GM18519 (cell line): ENCODE data around the gene TBX18.

Source experiments
- ATAC-seq: cut with Tn5 transposase; IDR thresholded peaks from one replicate; pipeline ENCODE4 v1.9.1; 2021; ENCODE audit warnings: mild to moderate bottlenecking, moderate library complexity; ENCODE audit not compliant: unreplicated experiment, low FRiP score

Gene TBX18

DNA sequence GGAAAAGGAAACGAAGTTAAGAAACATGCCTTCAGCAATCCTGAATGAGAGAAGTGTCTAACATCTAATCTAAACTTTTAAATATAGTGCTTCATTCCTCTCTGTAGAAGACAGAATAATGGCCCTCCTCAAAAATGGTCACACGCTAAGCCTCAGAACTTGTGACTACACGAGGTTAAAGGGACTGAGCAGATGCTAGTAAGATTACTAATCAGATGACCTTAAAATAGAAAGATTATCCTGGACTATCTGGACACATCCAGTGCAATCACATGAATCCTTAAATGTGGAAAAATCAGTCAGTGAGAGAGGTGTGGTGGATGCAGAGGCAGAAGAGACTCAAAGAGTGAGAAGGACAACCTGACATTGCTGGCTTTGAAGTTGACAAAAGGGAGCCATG, 126.1 kb downstream of the TBX18 start:
- no peak for ATAC-seq
